ENCODE measurements around the gene PPP2R1A.

PPP2R1A gene

GRCh38 chr19:52189735-52190486 lies at the start of gene PPP2R1A:
TSS of gene PPP2R1A (plus strand) at chr19:52190052. CDS start at chr19:52190097, 45 bp downstream.
- peak; percentile 100 for DNase-seq

GRCh38 chr19:52141203-52141602 lies 48.6 kb upstream of the PPP2R1A start:
- no peak for DNase-seq

GRCh38 chr19:52142001-52142595 lies 47.8 kb upstream of the PPP2R1A start:
- DNase-seq = no peak

- DNase-seq = no peak
Observed at GRCh38 chr19:52148256-52148655, 41.6 kb upstream of the PPP2R1A start.

GRCh38 chr19:52155596-52156359 lies 34.1 kb upstream of the PPP2R1A start:
- DNase-seq = no peak

- no peak for DNase-seq
Observed at GRCh38 chr19:52170304-52170703, 19.5 kb upstream of the PPP2R1A start.

GRCh38 chr19:52170863-52171320 lies 19.0 kb upstream of the PPP2R1A start:
- no peak for DNase-seq

GRCh38 chr19:52171321-52172169 lies 18.3 kb upstream of the PPP2R1A start, which contains the start of gene ZNF836:
TSS of gene ZNF836 (minus strand) at chr19:52171621. CDS start at chr19:52168072, 3,549 bp downstream.
- peak; percentile 59 for DNase-seq

- no peak for DNase-seq
Observed at GRCh38 chr19:52172347-52172746, 17.5 kb upstream of the PPP2R1A start.

GRCh38 chr19:52176574-52176973 lies 13.3 kb upstream of the PPP2R1A start:
- DNase-seq = no peak

GRCh38 chr19:52187407-52187806 lies 2.4 kb upstream of the PPP2R1A start:
- no peak for DNase-seq

- DNase-seq = no peak
Observed at GRCh38 chr19:52188822-52189734, 774 bp upstream of the PPP2R1A start.

- peak; percentile 53 for DNase-seq
Observed at GRCh38 chr19:52190487-52191293, 838 bp downstream of the PPP2R1A start.

GRCh38 chr19:52191389-52191788 lies 1.5 kb downstream of the PPP2R1A start:
- no peak for DNase-seq

GRCh38 chr19:52191951-52192350 lies 2.1 kb downstream of the PPP2R1A start:
- DNase-seq = no peak

GRCh38 chr19:52196256-52196967 lies 6.6 kb downstream of the PPP2R1A start:
- no peak for DNase-seq

GRCh38 chr19:52197964-52198363 lies 8.1 kb downstream of the PPP2R1A start:
- DNase-seq = no peak

GRCh38 chr19:52198678-52199077 lies 8.8 kb downstream of the PPP2R1A start:
- no peak for DNase-seq

GRCh38 chr19:52200044-52200443 lies 10.2 kb downstream of the PPP2R1A start:
- DNase-seq = peak; percentile 68

All from fibroblast of skin of right quadriceps (primary cell).